Stomach smooth muscle (tissue), 2 donors: ENCODE measurements around the gene PDLIM7.

ENCODE experiments used
- H3K27ac ChIP-seq: one replicate; pipeline ENCODE4 v1.7.0; 2013; ENCODE audit warnings: mild to moderate bottlenecking, low read length, inconsistent platforms
- H3K27me3 ChIP-seq, 2 donors: one replicate each; pipeline ENCODE4 v1.7.0; 2013; ENCODE audit warnings: low read length in 2 of 2; ENCODE audit not compliant: insufficient read depth in 2 of 2, control insufficient read depth in 1 of 2
- H3K36me3 ChIP-seq, 2 donors: one replicate each; pipeline ENCODE4 v1.7.0; 2013; ENCODE audit warnings: low read length in 2 of 2; ENCODE audit not compliant: control insufficient read depth in 2 of 2, insufficient read depth in 2 of 2
- H3K4me1 ChIP-seq: one replicate; pipeline ENCODE4 v1.7.0; 2013; ENCODE audit warnings: low read length; ENCODE audit not compliant: control insufficient read depth, insufficient read depth
- H3K4me3 ChIP-seq, 2 donors: one replicate each; pipeline ENCODE4 v1.7.0; 2013; ENCODE audit warnings: low read length in 2 of 2
- H3K9ac ChIP-seq, 2 donors: one replicate each; pipeline ENCODE4 v1.7.0; 2013; ENCODE audit warnings: low read length in 2 of 2, mild to moderate bottlenecking in 1 of 2
- H3K9me3 ChIP-seq, 2 donors: one replicate each; pipeline ENCODE4 v1.7.0; 2013; ENCODE audit warnings: low read length in 2 of 2; ENCODE audit not compliant: control insufficient read depth in 2 of 2
- donor health status: healthy.
- donor health status: Pancreatic carcinoma.

PDLIM7 gene

GRCh38 chr5:177459819-177460628 is 37.4 kb downstream of the PDLIM7 start:
- peaks cover 0 to 15% of the 10 kb centered on the region in 2 donors for H3K36me3 ChIP-seq
- no peak overlapping the region for H3K27ac ChIP-seq
- no peaks in the 10 kb centered on the region for H3K9me3 ChIP-seq
- no peak overlapping the region for H3K4me3 ChIP-seq
- peaks cover 24% of the 10 kb centered on the region for H3K4me1 ChIP-seq
- H3K9ac ChIP-seq, result no peak overlapping the region
- H3K27me3 ChIP-seq, result no peaks in the 10 kb centered on the region

- H3K27me3 ChIP-seq, result no peaks in the 10 kb centered on the region
- no peak overlapping the region for H3K9ac ChIP-seq
- H3K27ac ChIP-seq, result no peak overlapping the region
- no peak overlapping the region for H3K4me3 ChIP-seq
- peaks cover 29% of the 10 kb centered on the region for H3K4me1 ChIP-seq
- H3K36me3 ChIP-seq, result peaks cover 0 to 15% of the 10 kb centered on the region in 2 donors
- no peaks in the 10 kb centered on the region for H3K9me3 ChIP-seq
Observed at GRCh38 chr5:177459357-177459756, 38.0 kb downstream of the PDLIM7 start.

GRCh38 chr5:177458912-177459350 is 38.5 kb downstream of the PDLIM7 start:
- Histone ChIP-seq H3K4me1 (peaks cover 33% of the 10 kb centered on the region), H3K27ac (no peak overlapping the region)

GRCh38 chr5:177457852-177458681 is 39.3 kb downstream of the PDLIM7 start:
- Histone ChIP-seq H3K4me3 (no peak overlapping the region), H3K27ac (peak overlapping the region; percentile 24), H3K4me1 (peaks cover 39% of the 10 kb centered on the region)

More at GRCh38 chr5:177458912-177459350, 38.5 kb downstream of the PDLIM7 start:
- H3K9ac ChIP-seq, result no peak overlapping the region
- peaks cover 0 to under 1% of the 10 kb centered on the region in 2 donors for H3K27me3 ChIP-seq
- peaks cover 0 to 15% of the 10 kb centered on the region in 2 donors for H3K36me3 ChIP-seq
- H3K4me3 ChIP-seq, result no peak overlapping the region
- H3K9me3 ChIP-seq, result no peaks in the 10 kb centered on the region

GRCh38 chr5:177456976-177457851 is 40.2 kb downstream of the PDLIM7 start:
- H3K9me3 ChIP-seq, result no peaks in the 10 kb centered on the region

More at GRCh38 chr5:177457852-177458681, 39.3 kb downstream of the PDLIM7 start:
- no peak overlapping the region for H3K9ac ChIP-seq
- peaks cover 0 to 15% of the 10 kb centered on the region in 2 donors for H3K36me3 ChIP-seq
- peaks cover 0 to 7% of the 10 kb centered on the region in 2 donors for H3K27me3 ChIP-seq
- no peaks in the 10 kb centered on the region for H3K9me3 ChIP-seq

DNA sequence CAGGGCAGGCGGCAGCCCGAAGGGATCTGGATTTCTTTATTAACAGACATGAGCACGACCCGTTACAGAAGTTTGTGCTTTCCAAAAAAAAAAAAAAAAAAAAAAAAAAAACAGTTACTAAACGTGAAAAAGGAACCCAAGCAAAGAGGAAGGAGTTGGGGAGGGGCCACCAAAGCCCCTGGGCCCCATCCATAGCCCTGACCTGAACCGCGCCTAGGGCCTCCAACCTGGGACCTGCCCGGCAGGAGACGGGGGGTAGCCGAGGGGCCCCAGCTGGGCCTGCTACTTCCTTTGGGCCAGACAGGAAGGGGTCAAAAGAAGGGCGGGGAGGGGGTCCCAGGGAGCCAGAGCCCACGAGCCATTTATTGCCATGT is 40.8 kb downstream of the PDLIM7 start:
- H3K36me3 ChIP-seq, result peaks cover 0 to 13% of the 10 kb centered on the region in 2 donors
- H3K27me3 ChIP-seq, result peaks cover 2 to 7% of the 10 kb centered on the region in 2 donors
- no peaks in the 10 kb centered on the region for H3K9me3 ChIP-seq
- peak overlapping the region; percentile 69 for H3K27ac ChIP-seq
- no peak overlapping the region for H3K9ac ChIP-seq
- H3K4me3 ChIP-seq, result no peak overlapping the region
- H3K4me1 ChIP-seq, result peaks cover 39% of the 10 kb centered on the region

More at GRCh38 chr5:177456976-177457851, 40.2 kb downstream of the PDLIM7 start:
- no peak overlapping the region for H3K4me3 ChIP-seq
- H3K36me3 ChIP-seq, result peaks cover 0 to 14% of the 10 kb centered on the region in 2 donors
- peaks cover under 1 to 7% of the 10 kb centered on the region in 2 donors for H3K27me3 ChIP-seq
- peak overlapping the region; percentile 69 for H3K27ac ChIP-seq
- no peak overlapping the region for H3K9ac ChIP-seq
- H3K4me1 ChIP-seq, result peaks cover 39% of the 10 kb centered on the region

DNA sequence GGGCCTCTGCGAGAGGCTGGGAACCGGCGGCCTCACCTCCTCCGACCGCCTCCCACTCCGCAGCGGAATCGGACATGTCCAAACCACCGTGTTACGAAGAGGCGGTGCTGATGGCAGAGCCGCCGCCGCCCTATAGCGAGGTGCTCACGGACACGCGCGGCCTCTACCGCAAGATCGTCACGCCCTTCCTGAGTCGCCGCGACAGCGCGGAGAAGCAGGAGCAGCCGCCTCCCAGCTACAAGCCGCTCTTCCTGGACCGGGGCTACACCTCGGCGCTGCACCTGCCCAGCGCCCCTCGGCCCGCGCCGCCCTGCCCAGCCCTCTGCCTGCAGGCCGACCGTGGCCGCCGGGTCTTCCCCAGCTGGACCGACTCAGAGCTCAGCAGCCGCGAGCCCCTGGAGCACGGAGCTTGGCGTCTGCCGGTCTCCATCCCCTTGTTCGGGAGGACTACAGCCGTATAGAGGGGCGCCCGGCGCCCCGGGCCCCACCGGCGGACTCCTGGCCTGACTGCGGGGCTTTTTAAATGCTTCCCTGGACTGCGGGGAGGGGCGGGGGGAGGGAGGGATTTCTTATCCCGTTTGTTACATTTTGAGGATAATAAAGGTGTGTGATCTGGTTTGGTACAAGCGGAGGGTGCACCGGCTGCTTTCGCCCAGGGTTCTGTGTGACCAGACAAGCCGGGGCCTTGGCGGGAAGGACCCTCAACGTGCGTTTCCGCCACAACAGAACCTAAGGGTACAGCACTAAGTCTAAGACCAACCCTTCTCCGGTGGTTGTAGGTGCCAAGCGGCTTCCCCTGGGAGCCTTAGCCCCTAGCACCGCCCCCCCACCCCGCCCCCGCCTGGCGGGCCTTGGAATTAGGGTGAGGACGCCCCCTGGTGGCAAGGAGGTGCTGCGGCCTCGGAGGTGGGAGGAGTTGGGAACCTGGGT is 41.5 kb downstream of the PDLIM7 start:
- Histone ChIP-seq H3K4me1 (peaks cover 39% of the 10 kb centered on the region), H3K36me3 (peaks cover 0 to 12% of the 10 kb centered on the region in 2 donors), H3K27ac (peak overlapping the region; percentile 41), H3K4me3 (peak overlapping the region; percentile 70 to 80), H3K9me3 (no peaks in the 10 kb centered on the region), H3K9ac (peak overlapping the region in 1 of 2 donors; percentile 53), H3K27me3 (peaks cover 3 to 7% of the 10 kb centered on the region in 2 donors)

GRCh38 chr5:177455036-177455660 is 42.3 kb downstream of the PDLIM7 start:
- peak overlapping the region; percentile 42 to 53 for H3K9ac ChIP-seq
- H3K36me3 ChIP-seq, result peaks cover 0 to 12% of the 10 kb centered on the region in 2 donors
- no peaks in the 10 kb centered on the region for H3K9me3 ChIP-seq
- peak overlapping the region; percentile 70 to 80 for H3K4me3 ChIP-seq
- peak overlapping the region; percentile 41 for H3K27ac ChIP-seq
- H3K27me3 ChIP-seq, result peaks cover 7 to 11% of the 10 kb centered on the region in 2 donors
- peaks cover 39% of the 10 kb centered on the region for H3K4me1 ChIP-seq

DNA sequence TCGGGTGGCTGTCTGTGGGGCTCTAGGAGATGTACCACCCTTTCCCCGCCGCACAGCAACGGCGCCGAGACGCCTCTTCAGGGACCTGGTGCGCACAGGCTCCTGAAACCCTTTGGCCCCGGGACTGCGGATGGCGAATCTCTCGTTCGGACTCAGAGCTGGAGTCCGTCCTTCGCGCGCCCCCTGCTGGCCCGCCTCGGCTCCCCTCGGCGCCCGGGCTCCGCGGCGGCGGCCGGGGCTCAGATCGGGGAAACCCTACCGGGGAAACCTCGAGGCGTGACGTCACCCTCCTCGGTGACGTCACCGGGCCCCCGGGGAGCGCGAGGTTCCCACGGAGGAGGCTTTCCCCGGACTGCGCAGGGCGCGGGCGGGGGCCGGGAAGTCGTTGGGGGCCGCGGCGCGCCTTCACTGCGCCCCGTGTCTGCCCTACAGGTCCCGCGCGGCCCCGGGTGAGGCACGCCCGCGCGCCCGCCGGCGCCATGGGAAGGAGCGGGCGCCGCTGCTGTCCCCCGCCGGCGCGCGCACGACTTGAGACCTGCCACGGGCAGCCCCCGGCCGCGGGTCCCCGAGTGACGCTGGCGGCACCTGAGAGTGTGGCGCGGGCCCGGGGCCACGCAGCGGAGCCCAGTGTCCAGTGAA is 42.9 kb downstream of the PDLIM7 start:
- H3K27me3 ChIP-seq, result peaks cover 7 to 17% of the 10 kb centered on the region in 2 donors
- no peaks in the 10 kb centered on the region for H3K9me3 ChIP-seq
- H3K36me3 ChIP-seq, result peaks cover 0 to 10% of the 10 kb centered on the region in 2 donors
- peak overlapping the region; percentile 70 to 80 for H3K4me3 ChIP-seq
- H3K4me1 ChIP-seq, result peaks cover 39% of the 10 kb centered on the region
- peak overlapping the region; percentile 37 for H3K27ac ChIP-seq
- H3K9ac ChIP-seq, result peak overlapping the region; percentile 37 to 42
